ENCODE results near the gene MED9.

GRCh38 chr17:17434477-17434876 lies 42.3 kb upstream of the MED9 start:
- TF ChIP-seq CTCF (IDR thresholded peaks at IDR 0.05) (no peak), ZFX (IDR thresholded peaks at IDR 0.05; ENCODE audit: borderline replicate concordance) (no peak)
